Left ventricle myocardium superior (tissue), 1 donor: ENCODE data around the gene ST6GALNAC5. TPM values are rescaled to one million over a fixed set of nuclear protein-coding genes. Genes with fewer than 3 reads are reported as not detected.
"Not testable (repeated sequence)": the region's sequence is repeated elsewhere in the genome, so short reads cannot be mapped to it uniquely, and the experiment has no call there.

ENCODE experiments used
- ATAC-seq: fragments of 200-7000 bp; cut with Tn5 transposase; one replicate; pipeline ENCODE4 v1.9.1; 2020; ENCODE audit warnings: mild to moderate bottlenecking, moderate library complexity
- DNase-seq: peaks from one replicate; pipeline ENCODE4 v3.0.0-alpha.2; 2020
- intact Hi-C: fragments of 100-400 bp; cut with micrococcal nuclease; formaldehyde crosslinking; loops from one replicate; pipeline ENCODE4 v1.11.0; 2022
- total RNA-seq: library from RNA; stranded (reverse); fragmentation: NEBNext Ultra II Directional; extraction: Animal tissue kit (Norgen Biotek cat#: 25700); gene quantifications from one replicate; pipeline ENCODE4 v1.2.1, GENCODE V29; 2021
- donor health status: DM: no; HTN: yes; CAD: no; lungs with severe emphysema.

The ST6GALNAC5 gene
- total RNA-seq, 1 donor from 2014 or later, result 0.62 TPM

DNA sequence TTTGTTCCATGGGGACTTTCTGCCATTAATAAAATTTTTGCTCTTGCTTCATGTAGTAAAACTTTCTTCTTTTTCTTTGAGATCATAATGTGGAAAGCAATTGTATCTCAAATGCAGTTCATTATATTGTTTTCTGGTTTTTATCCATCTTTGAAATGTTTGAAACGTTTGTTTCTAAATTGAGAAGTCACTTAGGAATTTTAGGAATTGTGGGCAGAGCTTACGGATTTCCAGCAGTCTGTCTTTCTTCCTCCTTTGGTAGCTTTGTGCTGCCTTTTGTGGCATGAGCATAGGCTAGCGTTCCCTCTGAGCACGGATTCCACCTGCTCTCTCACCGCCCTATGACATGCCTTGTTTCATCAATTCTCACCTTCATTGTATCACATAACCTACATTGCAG is 2.9 kb upstream of the ST6GALNAC5 start:
- ATAC-seq (no peak), DNase-seq (no peak)
- intact Hi-C loops, result no loop called here

DNA sequence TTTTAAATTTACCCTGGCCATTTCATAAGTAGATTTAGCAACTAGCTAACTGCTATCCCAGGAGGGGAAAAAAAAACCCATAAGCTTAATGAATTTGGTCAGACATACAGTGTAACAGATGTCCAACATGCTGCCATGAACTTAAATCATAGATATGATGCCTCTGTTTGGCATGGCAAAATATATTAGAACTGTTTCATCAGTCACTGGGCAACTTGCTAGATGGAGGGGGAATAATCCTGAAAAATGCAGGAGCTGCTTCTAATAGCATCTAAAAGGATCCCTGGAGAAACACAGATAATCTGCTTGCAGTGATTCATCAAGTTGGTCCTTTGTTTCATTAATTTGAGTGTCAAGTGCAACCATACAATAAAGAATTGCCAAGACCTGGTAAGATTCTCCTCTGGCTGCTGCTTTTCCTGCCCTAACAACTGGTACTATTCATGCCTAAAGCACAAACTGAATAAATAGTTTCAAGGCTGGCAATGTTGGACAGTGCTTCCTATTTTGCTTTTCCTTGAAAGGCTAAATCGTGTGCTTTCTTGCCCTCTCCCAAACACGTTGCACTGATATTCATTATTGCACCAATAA is 1.5 kb upstream of the ST6GALNAC5 start:
- no peak for ATAC-seq
- intact Hi-C loops, result no loop called here
- no peak for DNase-seq

- no peak for ATAC-seq
- intact Hi-C loops, result no loop called here
- no peak for DNase-seq
Measured at GRCh38 chr1:76866566-76866965, 714 bp upstream of the ST6GALNAC5 start.

- intact Hi-C loops, result no loop called here
- DNase-seq, result no peak
- ATAC-seq, result peak; percentile 88
Measured at GRCh38 chr1:76868154-76868882, 1.0 kb downstream of the ST6GALNAC5 start.

DNA sequence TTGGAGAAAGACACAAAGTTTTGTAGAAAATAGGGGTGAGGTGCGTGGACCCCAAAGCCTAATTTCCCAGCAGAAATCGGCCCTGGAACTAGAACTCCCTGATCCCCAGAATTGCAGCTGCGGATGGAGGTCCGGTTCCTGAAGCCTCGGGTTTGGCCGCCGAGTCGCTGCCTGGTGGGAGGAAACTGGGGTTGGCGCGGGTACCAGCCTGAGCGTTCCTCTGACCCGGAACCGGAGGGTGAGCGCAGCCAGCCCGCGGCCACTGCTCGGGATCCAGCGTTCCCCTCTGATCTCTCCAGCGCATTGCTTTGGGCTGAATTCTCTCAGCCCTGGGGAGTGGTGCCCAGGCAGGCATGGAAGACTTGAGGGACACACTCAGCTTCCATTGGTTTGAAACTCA is 1.6 kb downstream of the ST6GALNAC5 start:
- DNase-seq, result no peak
- ATAC-seq, result no peak
- intact Hi-C loops, result no loop called here

GRCh38 chr1:76870037-76870436 is 2.8 kb downstream of the ST6GALNAC5 start:
- intact Hi-C loops, result no loop called here
- ATAC-seq (no peak), DNase-seq (no peak)

DNA sequence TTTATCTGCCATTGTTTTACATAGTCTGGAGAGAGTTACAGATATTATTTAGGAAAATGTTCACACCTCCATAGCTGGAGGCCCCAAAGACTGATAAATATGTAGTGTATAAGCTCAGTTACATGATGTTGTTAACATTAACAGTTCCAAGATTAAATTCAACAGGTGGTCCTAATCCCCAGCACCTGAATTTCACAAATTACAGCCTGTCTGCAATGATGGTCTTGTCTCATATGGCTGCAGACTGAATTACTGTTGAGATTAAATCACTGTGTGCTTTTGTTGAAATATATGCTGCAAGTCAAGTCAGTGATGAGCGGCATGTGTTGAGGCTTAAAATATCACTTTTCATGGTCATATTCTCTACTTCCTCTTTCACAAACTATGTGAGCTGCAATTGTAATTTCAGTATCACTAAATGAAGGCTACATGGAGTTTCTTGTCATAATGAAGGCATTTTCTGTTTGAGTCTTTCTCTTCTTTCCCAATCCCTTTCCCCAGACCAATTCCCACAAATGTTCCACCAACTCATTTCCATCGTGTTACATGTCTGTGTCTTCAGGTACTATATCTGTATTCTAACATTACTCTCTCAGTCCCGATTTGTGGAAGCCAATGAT is 4.2 kb downstream of the ST6GALNAC5 start:
- ATAC-seq (no peak), DNase-seq (no peak)
- intact Hi-C loops, result no loop called here

- no peak for DNase-seq
- intact Hi-C loops, result no loop called here
- no peak for ATAC-seq
Measured at GRCh38 chr1:76872944-76873343, 5.7 kb downstream of the ST6GALNAC5 start.

DNA sequence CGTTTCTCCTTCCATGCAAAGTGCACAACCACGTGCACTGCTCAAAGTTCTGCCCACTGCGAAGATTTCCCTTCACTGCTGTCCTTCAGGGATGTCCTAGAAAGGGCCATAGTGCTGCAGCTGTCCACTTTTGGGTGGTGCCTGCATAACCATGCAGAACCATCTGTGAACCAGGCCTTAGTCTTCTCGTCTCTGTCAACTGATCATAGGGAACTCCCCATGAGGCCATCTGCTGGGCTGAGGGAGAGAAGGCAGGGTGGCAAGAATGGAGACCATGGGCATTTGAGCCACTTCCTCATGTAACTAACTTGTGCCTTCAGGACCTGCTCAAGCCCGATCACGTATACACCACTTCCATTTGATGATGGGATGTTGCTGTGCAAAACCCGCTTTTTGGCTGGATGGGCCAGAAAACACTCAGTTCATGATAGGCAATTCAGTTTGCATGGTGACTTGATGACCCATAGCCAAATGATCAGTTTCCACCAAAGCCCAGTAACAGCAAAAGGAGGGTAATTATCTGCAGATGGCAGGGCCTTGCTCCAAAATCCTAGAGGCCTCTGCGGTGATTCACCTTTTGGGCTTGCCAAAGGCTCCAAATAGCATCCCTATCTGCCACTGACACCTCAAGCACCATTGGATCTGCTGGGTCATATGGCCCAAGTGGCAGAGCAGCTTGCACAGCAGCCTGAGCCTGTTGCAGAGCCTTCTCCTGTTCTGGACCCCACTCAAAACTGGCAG is 9.5 kb downstream of the ST6GALNAC5 start:
- ATAC-seq (peak; percentile 40), DNase-seq (no peak)
- intact Hi-C loops, result no loop called here

- ATAC-seq, intact Hi-C loops, DNase-seq: not testable (repeated sequence)
Measured at GRCh38 chr1:76879014-76879413, 11.7 kb downstream of the ST6GALNAC5 start.

- ATAC-seq (no peak), DNase-seq (no peak)
- intact Hi-C loops, result no loop called here
Measured at GRCh38 chr1:76881762-76882161, 14.5 kb downstream of the ST6GALNAC5 start.

DNA sequence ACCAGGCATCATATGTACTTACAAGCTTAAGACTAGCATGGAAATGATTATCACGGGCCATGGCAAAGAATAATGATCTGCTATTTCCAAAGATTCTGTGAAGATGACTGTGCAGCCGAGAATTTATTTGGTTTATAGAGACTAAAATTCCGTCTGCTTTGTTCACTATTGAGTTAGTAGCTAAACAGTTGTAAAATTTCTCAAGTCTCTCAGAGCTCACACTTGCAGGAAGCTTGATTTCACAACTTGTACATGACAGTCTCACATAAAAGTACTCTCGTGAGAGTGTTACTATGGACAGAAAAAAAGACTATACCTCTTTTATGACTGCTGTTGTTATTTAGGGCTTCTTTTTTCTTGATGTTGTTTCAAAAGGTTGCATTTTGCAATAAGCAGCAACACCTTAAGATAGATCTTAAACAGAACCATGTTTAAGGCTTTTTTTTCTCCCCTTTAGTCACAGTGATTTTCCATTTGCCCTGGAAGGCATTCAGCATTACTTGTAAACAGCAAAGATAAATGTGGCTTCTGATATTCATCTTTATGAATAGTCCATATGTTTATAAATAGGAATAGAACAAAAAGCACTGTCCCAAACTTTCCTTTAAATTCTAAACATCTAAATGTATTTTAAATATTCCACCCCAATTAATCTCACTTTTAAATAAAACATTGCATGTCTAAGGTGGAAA is 24.8 kb downstream of the ST6GALNAC5 start:
- DNase-seq, result no peak
- intact Hi-C loops, result no loop called here
- no peak for ATAC-seq

DNA sequence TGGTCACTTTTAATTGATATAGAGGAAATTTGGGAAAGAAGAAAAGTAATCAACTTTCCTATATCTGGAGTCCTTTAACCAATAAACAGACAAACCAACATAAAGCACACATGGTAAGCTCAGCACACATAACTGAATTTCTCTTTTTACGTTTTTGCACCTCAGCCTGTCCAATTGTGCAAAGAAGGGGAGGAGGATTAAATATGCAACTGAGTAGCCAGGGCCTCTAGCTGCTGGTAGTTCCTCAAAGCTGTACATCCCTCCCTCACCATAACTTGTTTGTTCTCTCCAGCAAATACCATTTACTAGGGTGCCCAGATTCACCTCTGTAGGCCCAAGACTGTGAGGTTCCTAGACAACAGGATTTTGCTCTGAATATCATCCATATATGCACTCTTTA is 25.4 kb downstream of the ST6GALNAC5 start:
- ATAC-seq, result no peak
- intact Hi-C loops, result no loop called here
- no peak for DNase-seq

- DNase-seq (no peak), ATAC-seq (no peak)
- intact Hi-C loops, result no loop called here
Measured at GRCh38 chr1:76901158-76901767, 34.0 kb downstream of the ST6GALNAC5 start.

DNA sequence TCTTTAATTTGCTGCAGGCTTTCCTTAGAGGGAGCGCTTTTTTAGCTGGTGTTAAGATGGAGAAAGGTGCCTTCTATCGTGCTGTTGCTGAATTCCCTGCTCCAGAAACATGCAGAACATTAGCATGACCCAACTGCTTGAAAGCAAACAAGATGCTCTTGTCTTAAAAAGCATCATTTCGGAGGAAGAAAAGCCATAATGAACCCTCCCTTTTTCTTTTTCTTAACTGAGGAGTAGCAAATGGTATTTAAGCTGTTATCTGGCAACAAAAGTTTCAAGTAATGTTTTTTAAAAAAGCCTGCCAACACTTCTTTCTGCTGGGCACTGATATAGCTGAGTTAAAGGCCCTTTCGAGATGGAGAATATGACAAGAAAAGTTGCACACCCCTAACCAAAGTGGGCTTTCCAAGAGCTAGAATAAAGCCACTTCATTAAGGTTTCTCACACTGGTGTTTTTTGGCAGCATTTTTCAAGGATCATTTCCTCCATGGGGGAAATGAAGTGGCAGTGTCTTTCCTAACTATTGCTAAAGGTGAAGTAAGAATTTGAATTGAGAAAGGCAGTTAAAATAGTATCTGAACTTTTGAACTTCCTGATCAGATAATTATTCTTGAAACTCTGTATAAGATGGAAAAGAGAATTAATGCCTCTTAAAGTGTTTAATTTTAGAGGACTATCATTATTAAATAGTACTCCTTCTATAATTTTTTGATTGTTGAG is 38.8 kb downstream of the ST6GALNAC5 start:
- no peak for ATAC-seq
- intact Hi-C loops, result no loop called here
- no peak for DNase-seq

GRCh38 chr1:76909311-76909710 is 42.0 kb downstream of the ST6GALNAC5 start:
- intact Hi-C loops, result no loop called here
- DNase-seq, result no peak
- no peak for ATAC-seq

GRCh38 chr1:76919085-76919484 is 51.8 kb downstream of the ST6GALNAC5 start:
- no peak for ATAC-seq
- no peak for DNase-seq
- intact Hi-C loops, result no loop called here

- DNase-seq (no peak), ATAC-seq (no peak)
- intact Hi-C loops, result no loop called here
Measured at GRCh38 chr1:76921590-76921989, 54.3 kb downstream of the ST6GALNAC5 start.
